SK-MEL-5 (cell line): Measurements from ENCODE around the gene COPS2. TPM values are rescaled to one million over a fixed set of nuclear protein-coding genes. Genes with fewer than 3 reads are reported as not detected.
"Not testable (repeated sequence)": the region's sequence is repeated elsewhere in the genome, so short reads cannot be mapped to it uniquely, and the experiment has no call there.

Experiments
- DNase-seq: peaks from one replicate; pipeline ENCODE4 v3.0.0-alpha.2; 2016; ENCODE audit warnings: low read depth, low spot score
- in situ Hi-C: cut with HindIII; loops from 2 replicates; pipeline ENCODE4 v1.10.0; 2016; ENCODE audit warnings: low sequenced_read_pairs, high pct_unique_total_duplicates, low pct_unique_long_range_greater_than_20kb
- small RNA-seq, 2 experiments: library from RNA; depleted of rRNA; stranded (forward); fragments of <200 nt; gene quantifications; one replicate each; pipeline ENCODE3, GENCODE V24; 2014
- total RNA-seq: library from RNA; depleted of rRNA; stranded (reverse); fragments of >200 nt; shearing (Covaris generic); gene quantifications from 2 replicates; pipeline ENCODE4 v1.2.3, GENCODE V29; 2014; rRNA removed

The COPS2 gene
- total RNA-seq, 1 experiment from 2014 or later: 88.8 TPM

DNA sequence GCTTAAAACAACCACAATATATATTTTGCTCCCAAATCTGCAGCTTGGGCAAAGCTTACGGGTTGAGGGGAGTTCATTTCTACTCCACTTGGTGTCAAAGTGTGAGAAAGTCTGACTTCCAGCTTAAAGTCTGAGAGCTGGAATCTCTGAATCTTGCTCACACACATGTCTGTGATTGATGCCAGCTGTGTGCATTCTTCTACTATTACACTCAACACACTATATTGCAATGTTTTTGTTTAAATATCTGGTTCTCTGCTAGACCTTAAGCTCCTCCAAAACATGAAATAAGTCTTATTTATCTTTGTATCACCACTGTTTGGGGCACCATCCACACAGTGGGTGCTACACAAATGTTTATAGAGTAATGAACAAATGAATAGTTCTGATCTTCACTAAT lies 72.4 kb downstream of the COPS2 start:
- no peak for DNase-seq
- in situ Hi-C loops: no loop called here

DNA sequence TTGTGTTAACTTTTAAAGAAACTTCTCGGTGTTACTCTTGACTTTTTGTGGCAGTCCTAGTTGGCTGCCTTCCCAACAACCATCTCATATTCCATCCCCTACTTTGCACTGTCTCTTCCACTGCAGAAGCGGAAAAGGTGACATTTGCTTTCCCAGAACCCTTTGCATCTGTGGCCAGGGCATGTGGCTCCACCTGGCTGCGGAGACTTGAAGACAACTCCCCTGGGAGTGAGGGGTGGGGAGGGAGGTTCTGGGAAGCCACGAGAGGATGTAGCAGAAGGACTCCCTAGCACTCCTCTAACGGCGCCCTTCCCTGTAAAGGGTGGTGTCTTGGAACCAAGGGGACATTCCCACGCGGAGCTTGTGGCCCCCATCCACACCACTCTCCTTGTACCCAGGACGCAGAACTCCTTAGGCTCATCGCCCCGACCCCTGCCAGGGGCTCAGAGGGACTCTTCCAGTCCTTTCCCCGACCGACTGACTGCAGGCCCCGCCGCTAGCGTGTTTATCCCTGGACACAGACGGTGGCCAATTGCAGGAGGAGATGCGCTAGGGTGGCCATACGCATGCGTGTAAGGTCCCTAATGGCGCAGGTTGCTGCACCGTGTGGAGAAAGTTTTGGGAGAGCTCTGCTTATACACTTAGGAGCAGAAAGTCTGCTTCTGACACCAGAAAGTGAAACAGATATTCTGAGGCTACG lies 75.9 kb downstream of the COPS2 start:
- in situ Hi-C loops: no loop called here
- DNase-seq: no peak

DNA sequence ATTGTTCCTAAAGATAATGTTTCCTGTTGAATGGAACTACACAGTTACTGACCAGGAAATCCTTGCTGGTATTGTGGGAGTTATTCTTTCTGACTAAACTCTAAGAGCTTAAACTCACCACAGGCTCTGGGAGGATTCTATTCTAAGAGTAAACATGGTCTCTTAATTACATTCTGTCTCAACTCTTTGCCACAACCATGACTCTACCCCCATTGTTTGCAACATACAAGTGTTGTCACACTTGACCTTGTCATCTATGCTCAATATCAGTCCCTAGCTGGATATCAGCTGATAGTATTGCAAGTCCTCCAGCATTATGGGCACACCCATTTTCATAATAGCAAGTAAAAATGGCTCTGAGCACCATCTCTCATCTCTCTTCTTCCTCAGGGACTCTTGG lies 79.5 kb downstream of the COPS2 start:
- DNase-seq: no peak
- in situ Hi-C loops: no loop called here

DNA sequence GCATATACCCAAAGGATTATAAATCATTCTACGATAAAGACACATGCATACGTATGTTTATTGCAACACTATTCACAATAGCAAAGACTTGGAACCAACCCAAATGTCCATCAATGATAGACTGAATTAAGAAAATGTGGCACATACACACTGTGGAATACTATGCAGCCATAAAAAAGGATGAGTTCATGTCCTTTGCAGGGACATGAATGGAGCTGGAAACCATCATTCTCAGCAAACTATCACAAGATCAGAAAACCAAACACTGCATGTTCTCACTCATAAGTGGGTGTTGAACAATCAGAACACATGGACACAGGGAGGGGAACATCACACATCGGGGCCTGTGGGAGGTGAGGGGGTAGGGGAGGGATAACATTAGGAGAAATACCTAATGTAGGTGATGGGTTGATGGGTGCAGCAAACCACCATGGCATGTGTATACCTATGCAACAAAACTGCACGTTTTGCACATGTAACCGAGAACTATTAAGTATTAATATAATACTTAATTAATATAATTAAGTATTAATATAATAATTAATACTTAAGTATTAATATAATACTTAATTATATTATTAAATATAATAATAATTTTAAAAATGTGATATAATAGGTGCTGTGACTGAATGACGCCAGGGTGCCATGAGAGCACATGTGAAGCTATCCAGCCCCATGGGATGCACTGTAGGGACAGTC lies 80.7 kb downstream of the COPS2 start:
- in situ Hi-C loops, DNase-seq: not testable (repeated sequence)

Small RNA genes within 50 kb of the gene (small RNA-seq; reads per million reads assigned to genes)
- 0 to 0.05 reads per million in 2 experiments for gene MIR4716
- 0 reads per million in 2 experiments for gene RF00019
- gene RN7SL307P: 0 reads per million in 2 experiments

Other genes with a start within 250 kb of the COPS2 start
- 20.9 and 21.3 TPM in 2 replicates for gene SHC4, start 191.7 kb downstream of the COPS2 start, total RNA-seq
- 36.4 and 38.1 TPM in 2 replicates for gene SECISBP2L, start 109.2 kb downstream of the COPS2 start, total RNA-seq
- 60.9 and 62.4 TPM in 2 replicates for gene GALK2, start 14.6 kb upstream of the COPS2 start, total RNA-seq